Activated CD8-positive, alpha-beta memory T cell treated with anti-CD3 and anti-CD28 coated beads, Interleukin-2, amount 50 U/mL, for 24 hours (primary cell): ENCODE data around the gene MICAL2.

Experiments used
- DNase-seq: peaks from one replicate; pipeline ENCODE4 v3.0.0-alpha.2; 2020; ENCODE audit errors: extremely low read depth

The MICAL2 gene

GRCh38 chr11:12110201-12110713, at the start of gene MICAL2:
TSS of gene MICAL2 (plus strand) at chr11:12110590. CDS start at chr11:12162156, 51,566 bp downstream.
- peak; percentile 53 for DNase-seq

GRCh38 chr11:12061851-12062560, 48.4 kb upstream of the MICAL2 start:
- DNase-seq = no peak

- DNase-seq = no peak
Observed at GRCh38 chr11:12063251-12063650, 47.1 kb upstream of the MICAL2 start.

GRCh38 chr11:12064136-12064953, 46.0 kb upstream of the MICAL2 start:
- no peak for DNase-seq

GRCh38 chr11:12064954-12065280, 45.5 kb upstream of the MICAL2 start:
- no peak for DNase-seq

- no peak for DNase-seq
Observed at GRCh38 chr11:12066056-12066798, 44.2 kb upstream of the MICAL2 start.

GRCh38 chr11:12066799-12067508, 43.4 kb upstream of the MICAL2 start:
- no peak for DNase-seq

GRCh38 chr11:12067796-12068357, 42.5 kb upstream of the MICAL2 start:
- DNase-seq = no peak

- DNase-seq = no peak
Observed at GRCh38 chr11:12069066-12069676, 41.2 kb upstream of the MICAL2 start.

GRCh38 chr11:12070446-12071267, 39.7 kb upstream of the MICAL2 start:
- no peak for DNase-seq

- no peak for DNase-seq
Observed at GRCh38 chr11:12071574-12071973, 38.8 kb upstream of the MICAL2 start.

GRCh38 chr11:12073436-12073835, 37.0 kb upstream of the MICAL2 start:
- no peak for DNase-seq

- DNase-seq = no peak
Observed at GRCh38 chr11:12073886-12074285, 36.5 kb upstream of the MICAL2 start.

GRCh38 chr11:12074529-12075195, 35.7 kb upstream of the MICAL2 start:
- no peak for DNase-seq

GRCh38 chr11:12075291-12075690, 35.1 kb upstream of the MICAL2 start:
- DNase-seq = no peak

- no peak for DNase-seq
Observed at GRCh38 chr11:12075822-12076821, 34.3 kb upstream of the MICAL2 start.

- no peak for DNase-seq
Observed at GRCh38 chr11:12076840-12077534, 33.4 kb upstream of the MICAL2 start.
